Choroid plexus epithelial cell (primary cell): ENCODE measurements around the gene HOXC5.

ENCODE experiments used
- DNase-seq: peaks from one replicate; pipeline ENCODE4 v3.0.0-alpha.2; 2010; ENCODE audit warnings: low read depth
- H3K4me3 ChIP-seq: 2 replicates; pipeline ENCODE4 v1.5.1; 2011; ENCODE audit warnings: low read depth, mild to moderate bottlenecking, control low read depth, low read length, moderate library complexity
- TF ChIP-seq, protein P1 (sequence below): conservative IDR thresholded peaks from 2 replicates; pipeline ENCODE4 v1.5.1; 2011; ENCODE audit warnings: low read depth, mild to moderate bottlenecking, control low read depth, inconsistent platforms, low read length, moderate library complexity

The HOXC5 gene

DNA sequence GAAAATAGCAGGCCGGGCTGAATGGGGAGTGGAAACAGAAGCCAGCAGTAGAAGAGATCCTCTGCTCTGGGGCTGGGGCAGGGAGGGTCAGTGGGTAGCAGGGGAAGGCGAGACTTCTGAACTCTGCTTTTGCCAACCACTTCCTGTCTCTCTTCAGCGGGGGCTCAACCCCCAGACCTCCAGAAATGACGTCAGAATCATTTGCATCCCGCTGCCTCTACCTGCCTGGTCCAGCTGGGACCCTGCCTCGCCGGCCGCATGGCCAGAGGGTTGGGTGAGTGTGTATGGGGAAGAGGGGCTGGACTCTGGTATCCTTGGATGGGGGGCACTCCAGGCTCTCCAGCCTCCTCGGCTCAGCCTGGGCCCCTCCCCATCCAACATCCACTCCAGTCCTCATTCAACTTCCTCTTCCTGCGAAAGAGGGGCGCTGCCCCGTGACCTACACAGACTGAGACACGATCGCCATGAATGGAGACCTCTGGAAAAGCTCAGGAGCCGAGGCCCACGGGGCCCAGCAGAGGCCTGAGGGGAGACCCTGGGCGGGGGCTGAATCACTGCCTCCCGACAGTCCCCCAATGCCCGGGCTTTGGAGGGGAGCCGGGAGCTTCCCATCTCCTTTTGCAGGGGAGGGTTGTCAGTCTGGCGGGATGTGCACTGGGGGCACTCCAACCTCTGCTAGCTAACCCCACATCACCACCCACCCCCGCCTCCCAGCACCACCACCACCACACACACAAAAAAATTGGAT is 20.3 kb downstream of the HOXC5 start:
- TF ChIP-seq, protein P1, sequence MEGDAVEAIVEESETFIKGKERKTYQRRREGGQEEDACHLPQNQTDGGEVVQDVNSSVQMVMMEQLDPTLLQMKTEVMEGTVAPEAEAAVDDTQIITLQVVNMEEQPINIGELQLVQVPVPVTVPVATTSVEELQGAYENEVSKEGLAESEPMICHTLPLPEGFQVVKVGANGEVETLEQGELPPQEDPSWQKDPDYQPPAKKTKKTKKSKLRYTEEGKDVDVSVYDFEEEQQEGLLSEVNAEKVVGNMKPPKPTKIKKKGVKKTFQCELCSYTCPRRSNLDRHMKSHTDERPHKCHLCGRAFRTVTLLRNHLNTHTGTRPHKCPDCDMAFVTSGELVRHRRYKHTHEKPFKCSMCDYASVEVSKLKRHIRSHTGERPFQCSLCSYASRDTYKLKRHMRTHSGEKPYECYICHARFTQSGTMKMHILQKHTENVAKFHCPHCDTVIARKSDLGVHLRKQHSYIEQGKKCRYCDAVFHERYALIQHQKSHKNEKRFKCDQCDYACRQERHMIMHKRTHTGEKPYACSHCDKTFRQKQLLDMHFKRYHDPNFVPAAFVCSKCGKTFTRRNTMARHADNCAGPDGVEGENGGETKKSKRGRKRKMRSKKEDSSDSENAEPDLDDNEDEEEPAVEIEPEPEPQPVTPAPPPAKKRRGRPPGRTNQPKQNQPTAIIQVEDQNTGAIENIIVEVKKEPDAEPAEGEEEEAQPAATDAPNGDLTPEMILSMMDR, result no peak
- no peak overlapping the region for H3K4me3 ChIP-seq
- no peak for DNase-seq

DNA sequence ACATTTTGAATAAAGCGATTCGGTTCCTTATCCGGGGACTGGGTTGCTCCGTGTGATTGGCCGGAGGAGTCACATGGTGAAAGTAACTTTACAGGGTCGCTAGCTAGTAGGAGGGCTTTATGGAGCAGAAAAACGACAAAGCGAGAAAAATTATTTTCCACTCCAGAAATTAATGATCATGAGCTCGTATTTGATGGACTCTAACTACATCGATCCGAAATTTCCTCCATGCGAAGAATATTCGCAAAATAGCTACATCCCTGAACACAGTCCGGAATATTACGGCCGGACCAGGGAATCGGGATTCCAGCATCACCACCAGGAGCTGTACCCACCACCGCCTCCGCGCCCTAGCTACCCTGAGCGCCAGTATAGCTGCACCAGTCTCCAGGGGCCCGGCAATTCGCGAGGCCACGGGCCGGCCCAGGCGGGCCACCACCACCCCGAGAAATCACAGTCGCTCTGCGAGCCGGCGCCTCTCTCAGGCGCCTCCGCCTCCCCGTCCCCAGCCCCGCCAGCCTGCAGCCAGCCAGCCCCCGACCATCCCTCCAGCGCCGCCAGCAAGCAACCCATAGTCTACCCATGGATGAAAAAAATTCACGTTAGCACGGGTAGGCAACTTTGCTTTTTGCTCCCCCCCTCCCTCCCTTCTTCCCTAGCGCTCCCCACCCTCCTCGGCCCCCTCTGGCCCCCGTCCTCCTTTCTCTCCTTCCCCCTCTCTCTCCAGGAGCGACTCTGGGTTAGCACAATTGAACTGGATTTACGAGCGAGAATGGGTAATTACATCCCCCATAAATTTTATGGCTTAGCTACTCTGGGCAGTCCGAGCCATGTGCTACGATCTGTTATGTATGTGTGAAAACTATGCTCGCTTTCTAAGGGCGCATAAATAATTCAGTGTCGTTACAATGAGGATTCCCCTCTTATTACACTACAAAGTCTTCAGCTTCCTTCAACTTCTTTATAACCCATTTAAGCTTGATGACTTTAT is 21.2 kb downstream of the HOXC5 start, which contains the start of gene HOXC4:
Gene HOXC4 (plus strand): TSS at position 85 of the 991 bp plus-strand sequence. CDS start 88 bp downstream, at position 173.
- H3K4me3 ChIP-seq, result no peak within 1 kb of the TSS
- TF ChIP-seq, protein P1, result no peak
- no peak for DNase-seq

DNA sequence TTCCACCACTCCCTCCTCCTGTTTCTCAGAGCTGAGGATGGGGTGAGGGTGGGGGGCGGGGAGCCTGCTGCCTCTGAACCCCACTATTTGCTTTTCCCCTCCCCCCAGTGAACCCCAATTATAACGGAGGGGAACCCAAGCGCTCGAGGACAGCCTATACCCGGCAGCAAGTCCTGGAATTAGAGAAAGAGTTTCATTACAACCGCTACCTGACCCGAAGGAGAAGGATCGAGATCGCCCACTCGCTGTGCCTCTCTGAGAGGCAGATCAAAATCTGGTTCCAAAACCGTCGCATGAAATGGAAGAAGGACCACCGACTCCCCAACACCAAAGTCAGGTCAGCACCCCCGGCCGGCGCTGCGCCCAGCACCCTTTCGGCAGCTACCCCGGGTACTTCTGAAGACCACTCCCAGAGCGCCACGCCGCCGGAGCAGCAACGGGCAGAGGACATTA is 21.9 kb downstream of the HOXC5 start:
- no peak overlapping the region for H3K4me3 ChIP-seq
- TF ChIP-seq, protein P1, result no peak

DNA sequence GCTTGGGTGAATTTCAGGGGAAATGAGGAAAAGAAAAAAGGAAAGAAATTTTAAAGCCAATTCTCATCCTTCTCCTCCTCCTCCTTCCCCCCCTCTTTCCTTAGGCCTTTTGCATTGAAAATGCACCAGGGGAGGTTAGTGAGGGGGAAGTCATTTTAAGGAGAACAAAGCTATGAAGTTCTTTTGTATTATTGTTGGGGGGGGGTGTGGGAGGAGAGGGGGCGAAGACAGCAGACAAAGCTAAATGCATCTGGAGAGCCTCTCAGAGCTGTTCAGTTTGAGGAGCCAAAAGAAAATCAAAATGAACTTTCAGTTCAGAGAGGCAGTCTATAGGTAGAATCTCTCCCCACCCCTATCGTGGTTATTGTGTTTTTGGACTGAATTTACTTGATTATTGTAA is 22.7 kb downstream of the HOXC5 start:
- no peak overlapping the region for H3K4me3 ChIP-seq
- TF ChIP-seq, protein P1, result no peak
- no peak for DNase-seq

More for the DNA sequence above, 21.9 kb downstream of the HOXC5 start:
- DNase-seq, result no peak

DNA sequence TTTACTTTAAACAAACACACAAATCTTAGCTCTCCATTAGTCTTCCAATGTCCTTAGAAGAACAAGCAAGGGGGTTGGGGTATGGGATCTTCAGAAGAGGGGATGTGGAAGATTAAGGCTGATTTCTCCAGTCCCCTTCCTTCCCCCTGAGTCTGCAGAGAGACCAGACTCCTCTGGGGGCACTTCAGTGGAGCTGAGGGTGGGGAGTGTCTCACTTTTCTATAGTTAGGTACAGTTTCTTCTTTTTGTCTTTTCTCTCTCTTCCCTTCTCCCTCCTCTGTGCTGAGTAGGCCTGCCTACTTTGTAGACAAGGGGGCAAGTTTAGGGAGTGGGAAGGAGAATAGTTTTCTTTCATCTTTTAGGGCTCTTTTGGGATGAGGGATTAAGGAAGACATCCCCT is 23.3 kb downstream of the HOXC5 start:
- no peak overlapping the region for H3K4me3 ChIP-seq
- TF ChIP-seq, protein P1, result no peak
- DNase-seq, result no peak

DNA sequence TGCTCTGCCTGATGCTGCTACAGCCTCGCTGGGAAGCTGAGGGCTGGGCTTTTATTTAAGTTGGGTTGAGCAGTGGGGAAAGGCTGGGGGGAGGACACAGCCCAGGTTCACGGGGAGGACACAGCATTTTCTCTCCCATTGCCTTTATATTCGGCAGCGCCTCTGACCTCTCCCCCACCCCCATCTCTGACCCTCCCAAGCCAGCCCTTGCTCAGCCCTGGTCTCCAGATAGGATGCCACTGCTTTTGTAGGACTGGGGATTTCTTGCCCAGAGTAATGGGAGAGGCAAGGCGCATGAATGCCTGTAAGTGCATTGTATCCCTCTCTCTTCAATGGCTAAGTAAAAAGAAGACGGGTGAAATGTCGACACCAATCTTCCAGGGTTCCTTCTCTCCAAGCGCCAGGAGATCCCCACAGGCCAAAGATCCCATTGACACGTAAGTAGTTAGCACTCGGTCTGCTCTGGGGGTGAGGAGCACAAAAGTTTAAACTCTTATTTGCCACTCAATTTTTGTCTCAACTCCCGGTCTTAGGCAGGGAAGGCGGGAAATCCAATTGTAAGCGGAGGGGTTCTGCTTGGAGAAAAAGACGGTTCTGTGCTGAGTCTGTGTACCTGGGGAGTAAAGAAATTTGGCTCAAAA is 25.4 kb downstream of the HOXC5 start:
- no peak for DNase-seq
- TF ChIP-seq, protein P1, result no peak
- H3K4me3 ChIP-seq, result no peak overlapping the region
